ENCODE results near the gene SRSF8. TPM values are rescaled to one million over a fixed set of nuclear protein-coding genes. Genes with fewer than 3 reads are reported as not detected.
A peak's percentile ranks its signal among the peaks of the same experiment; 100 is the strongest.

SRSF8 gene
- total and polyA plus RNA-seq, 9 of the 15 experiments (the other 6 are each of a cell fraction or from before 2014, with no cell fraction given), result 18.0 to 53.4 (median 27.9) TPM

- Histone ChIP-seq H3K27ac (ENCODE audit: extremely low read depth, low read depth, low read length) (peak overlapping the region; percentile 94), H4K20me1 (replicated peaks; ENCODE audit: control insufficient read depth, insufficient read depth, low read length) (no peaks in the 10 kb centered on the region), H3K36me3 (ENCODE audit: control insufficient read depth, insufficient read depth, low read length) (peaks cover 9% of the 10 kb centered on the region; the same call in 2 of the 3 replicates), H3K4me1 (replicated peaks in 1 of 2; ENCODE audit: control insufficient read depth in 2 of 2, insufficient read depth in 2 of 2, low read length in 2 of 2) (peaks cover 0 to 5% of the 10 kb centered on the region in 2 experiments; a peak in 3 of 5 replicates), H3K4me3 (peak overlapping the region; percentile 86), H3K9me1 (ENCODE audit: control insufficient read depth, insufficient read depth, low read length) (no peaks in the 10 kb centered on the region), H3K27me3 (ENCODE audit: control insufficient read depth in 2 of 2, insufficient read depth in 2 of 2, low read length in 2 of 2) (no peaks in the 10 kb centered on the region), H2AFZ (ENCODE audit: low read depth, low read length) (no peak overlapping the region), H3K4me2 (ENCODE audit: insufficient read depth, low read length) (peak overlapping the region; percentile 97), H3K9me3 (replicated peaks; ENCODE audit: control insufficient read depth, insufficient read depth, low read depth, low read length) (no peaks in the 10 kb centered on the region), H3K9ac (ENCODE audit: insufficient read depth in 1 of 2, low read depth in 2 of 2, low read length in 2 of 2) (peak overlapping the region in 1 of 2 experiments; percentile 96; a peak in 2 of 4 replicates), H3K79me2 (ENCODE audit: control insufficient read depth, insufficient read depth, low read length) (peaks cover 38% of the 10 kb centered on the region)
- intact Hi-C loops (cut with micrococcal nuclease), result loop anchor here (2.0 to 10.0 kb wide), 6 partner anchors 20 to 696 kb away; partner anchors contain the start of genes CWC15, ENDOD1, KDM4D and SESN3
- 0% methylated on average over 5 of the region's 5 CpGs for WGBS (ENCODE audit: insufficient coverage, low coverage, missing lambda C conversion rate)
- TSS peak; percentile 49 for BruUV-seq (replicated peaks)
- in situ Hi-C loops (cut with MboI), result no loop called here
- ChIA-PET POLR2A (interaction anchor here (0.7 to 3.7 kb wide), 14 partner anchors 11 to 326 kb away, joined by 3 to 29 read pairs (median 4); partner anchors contain the start of gene ENDOD1), CTCF (ENCODE audit: low intra/inter-chr PET ratio) (interaction anchor here (1.1 to 2.2 kb wide), 2 partner anchors 67 to 69 kb away, joined by 3 to 16 read pairs; no protein-coding TSS in a partner anchor)
- peak; percentile 85 for ATAC-seq
- peak in 3 of 4 experiments; percentile 16 to 95 (median 89) for DNase-seq (ENCODE audit: extremely low read depth in 1 of 4, low spot score in 3 of 4)
- peak; percentile 100 for FAIRE-seq
- TF ChIP-seq SIX5 (IDR thresholded peaks at IDR 0.05; ENCODE audit: borderline replicate concordance in 1 of 2, insufficient read depth in 1 of 2, low read depth in 1 of 2, low read length in 2 of 2) (no peak), NR3C1 (CRISPR knock-in tag; IDR thresholded peaks at IDR 0.05) (no peak), FOS (IDR thresholded peaks at IDR 0.05; ENCODE audit: extremely low read depth, insufficient read length) (peak; percentile 72), ZNF699 (CRISPR knock-in tag; IDR thresholded peaks at IDR 0.05; ENCODE audit: insufficient replicate concordance) (no peak), TAF9B (IDR thresholded peaks at IDR 0.05; ENCODE audit: partially characterized antibody) (peak; percentile 70), SIRT6 (IDR thresholded peaks at IDR 0.05; ENCODE audit: low read depth, low read length) (no peak), SOX6 (IDR thresholded peaks at IDR 0.05) (peak; percentile 43), CHD2 (IDR thresholded peaks at IDR 0.05; ENCODE audit: low read depth, low read length) (0 out of 2 replicates have a peak, but pooled peaks have one; percentile 28), RERE (CRISPR knock-in tag; IDR thresholded peaks at IDR 0.05; ENCODE audit: borderline replicate concordance) (no peak), MAFK (IDR thresholded peaks at IDR 0.05; ENCODE audit: low read length) (peak; percentile 47; the same call in 1 of the 2 replicates), ZNF592 (IDR thresholded peaks at IDR 0.05) (peak; percentile 58), EP300 (IDR thresholded peaks at IDR 0.05; ENCODE audit: low read length) (peak; percentile 37; the same call in 1 of the 2 replicates), ZNF134 (CRISPR knock-in tag; conservative IDR thresholded peaks at IDR 0.05) (0 out of 2 replicates have a peak, but pooled peaks have one; percentile 17)
Observed at GRCh38 chr11:95068549-95068948, 1.8 kb downstream of the SRSF8 start.
